Right cardiac atrium (tissue), 5 donors: ENCODE measurements around the gene IQSEC1. TPM values are rescaled to one million over a fixed set of nuclear protein-coding genes. Genes with fewer than 3 reads are reported as not detected.

Experiments
- ATAC-seq, 2 donors: fragments of 200-7000 bp; cut with Tn5 transposase; one replicate each; pipeline versions ENCODE4 v1.8.0 to v1.9.1; 2020; ENCODE audit warnings: moderate library complexity in 2 of 2, mild to moderate bottlenecking in 1 of 2
- DNase-seq, 3 donors: peaks; one replicate each; pipeline ENCODE4 v3.0.0-alpha.2; 2020
- H3K27ac ChIP-seq: one replicate; pipeline ENCODE4 v1.5.1; 2013; ENCODE audit warnings: mild to moderate bottlenecking, low read length, control low read depth, moderate library complexity
- H3K27me3 ChIP-seq: one replicate; pipeline ENCODE4 v1.6.1; 2013; ENCODE audit not compliant: control insufficient read depth, insufficient read depth
- H3K4me1 ChIP-seq: one replicate; pipeline ENCODE4 v1.6.1; 2013; ENCODE audit warnings: low read length; ENCODE audit not compliant: control insufficient read depth, insufficient read depth
- H3K4me3 ChIP-seq: one replicate; pipeline ENCODE4 v1.5.1; 2013; ENCODE audit warnings: low read length, control low read depth
- H3K9me3 ChIP-seq: one replicate; pipeline ENCODE4 v1.6.1; 2013; ENCODE audit warnings: low read length; ENCODE audit not compliant: control insufficient read depth
- WGBS: extraction: QIAGEN DNeasy Blood & Tissue Kit; methylation state at CpG from one replicate; pipeline ENCODE4 v1.1.7; 2013; 5-methylcytosine and 5-hydroxymethylcytosine counted together
- intact Hi-C, 4 donors: fragments of 100-400 bp; cut with DNase I; formaldehyde crosslinking; loops; one replicate each; pipeline versions ENCODE4 v1.11.0 to v1.14.0; 2022 to 2023
- polyA plus RNA-seq: library from polyadenylated mRNA; stranded (reverse); fragments of 200-250 nt; gene quantifications from one replicate; pipeline ENCODE4 v1.2.3, GENCODE V29; 2013
- total RNA-seq, 4 donors: library from RNA; stranded (reverse); fragmentation: NEBNext Ultra II Directional; extraction: Animal tissue kit (Norgen Biotek cat#: 25700); gene quantifications; one replicate each; pipeline ENCODE4 v1.2.1, GENCODE V29; 2021
- donor health status: healthy with polysubstance abuse.
- donor health status: DM: no; HTN: yes; CAD: no.
- donor health status: DM: no; HTN: no; CAD: no.
- donor health status: DM: no; HTN: yes; CAD: no; lungs with severe emphysema.
- donor health status: DM: yes; HTN: yes; CAD: no.

IQSEC1 gene
- total and polyA plus RNA-seq, 5 donors, result 31.1 to 72.6 (median 61.9) TPM

- Histone ChIP-seq H3K27me3 (no peaks in the 10 kb centered on the region), H3K4me1 (peaks cover 15% of the 10 kb centered on the region), H3K27ac (peak overlapping the region; percentile 13), H3K4me3 (no peak overlapping the region), H3K9me3 (no peaks in the 10 kb centered on the region)
- ATAC-seq (peak; percentile 0 to 3), DNase-seq (peak in 2 of 3 donors; percentile 65 to 72)
- 28% methylated on average over 8 of the region's 8 CpGs for WGBS
- intact Hi-C loops, result no loop called here
Observed at GRCh38 chr3:13018043-13018451, 55.2 kb downstream of the IQSEC1 start.

- H3K27ac ChIP-seq, result no peak overlapping the region
- no peaks in the 10 kb centered on the region for H3K27me3 ChIP-seq
- peaks cover 15% of the 10 kb centered on the region for H3K4me1 ChIP-seq
- 87% methylated on average over 16 of the region's 16 CpGs for WGBS
- H3K4me3 ChIP-seq, result no peak overlapping the region
- DNase-seq, result peak in 1 of 3 donors; percentile 23
- no peaks in the 10 kb centered on the region for H3K9me3 ChIP-seq
- no peak for ATAC-seq
- intact Hi-C loops, result no loop called here
Observed at GRCh38 chr3:13017361-13018042, 55.7 kb downstream of the IQSEC1 start.

- Histone ChIP-seq H3K4me3 (no peak overlapping the region), H3K4me1 (peaks cover 11% of the 10 kb centered on the region), H3K9me3 (no peaks in the 10 kb centered on the region), H3K27ac (no peak overlapping the region), H3K27me3 (no peaks in the 10 kb centered on the region)
- ATAC-seq, result no peak
- intact Hi-C loops, result no loop called here
- 79% methylated on average over 9 of the region's 9 CpGs for WGBS
- DNase-seq, result peak in 1 of 3 donors; percentile 1
Observed at GRCh38 chr3:13016721-13017255, 56.4 kb downstream of the IQSEC1 start.

GRCh38 chr3:13016083-13016720 is 57.0 kb downstream of the IQSEC1 start:
- Histone ChIP-seq H3K4me1 (peaks cover 10% of the 10 kb centered on the region), H3K4me3 (no peak overlapping the region), H3K27me3 (no peaks in the 10 kb centered on the region), H3K9me3 (no peaks in the 10 kb centered on the region), H3K27ac (peak overlapping the region; percentile 34)
- 38% methylated on average over 17 of the region's 17 CpGs for WGBS
- peak; percentile 58 to 59 for ATAC-seq
- DNase-seq, result peak in 2 of 3 donors; percentile 85 to 86
- intact Hi-C loops, result no loop called here

GRCh38 chr3:13015286-13016082 is 57.7 kb downstream of the IQSEC1 start:
- H3K27ac ChIP-seq, result peak overlapping the region; percentile 34
- H3K4me3 ChIP-seq, result peak overlapping the region; percentile 0
- peak; percentile 32 to 44 for ATAC-seq
- WGBS, result 67% methylated on average over 18 of the region's 18 CpGs
- H3K4me1 ChIP-seq, result peaks cover 10% of the 10 kb centered on the region
- H3K9me3 ChIP-seq, result no peaks in the 10 kb centered on the region
- no peaks in the 10 kb centered on the region for H3K27me3 ChIP-seq
- DNase-seq, result peak in 2 of 3 donors; percentile 75 to 78
- intact Hi-C loops, result no loop called here

GRCh38 chr3:13014755-13015285 is 58.4 kb downstream of the IQSEC1 start:
- intact Hi-C loops, result no loop called here
- WGBS, result 87% methylated on average over 6 of the region's 6 CpGs
- Histone ChIP-seq H3K27ac (no peak overlapping the region), H3K4me1 (peaks cover 10% of the 10 kb centered on the region), H3K4me3 (peak overlapping the region; percentile 0), H3K9me3 (no peaks in the 10 kb centered on the region), H3K27me3 (no peaks in the 10 kb centered on the region)
- no peak for DNase-seq
- no peak for ATAC-seq

- DNase-seq (peak in 1 of 3 donors; percentile 55), ATAC-seq (no peak)
- peaks cover 8% of the 10 kb centered on the region for H3K4me1 ChIP-seq
- H3K27me3 ChIP-seq, result no peaks in the 10 kb centered on the region
- intact Hi-C loops, result no loop called here
- no peak overlapping the region for H3K27ac ChIP-seq
- H3K9me3 ChIP-seq, result no peaks in the 10 kb centered on the region
- no peak overlapping the region for H3K4me3 ChIP-seq
- 85% methylated on average over 7 of the region's 7 CpGs for WGBS
Observed at GRCh38 chr3:13013994-13014754, 59.1 kb downstream of the IQSEC1 start.

GRCh38 chr3:13013566-13013965 is 59.7 kb downstream of the IQSEC1 start:
- ATAC-seq (no peak), DNase-seq (no peak)
- Histone ChIP-seq H3K4me1 (peaks cover 4% of the 10 kb centered on the region), H3K27ac (no peak overlapping the region), H3K27me3 (no peaks in the 10 kb centered on the region), H3K4me3 (no peak overlapping the region), H3K9me3 (no peaks in the 10 kb centered on the region)
- intact Hi-C loops, result no loop called here
- WGBS, result 98% methylated on average over 3 of the region's 3 CpGs

- ATAC-seq, result no peak
- 91% methylated on average over 7 of the region's 7 CpGs for WGBS
- intact Hi-C loops, result no loop called here
- Histone ChIP-seq H3K27ac (no peak overlapping the region), H3K9me3 (no peaks in the 10 kb centered on the region), H3K4me1 (peaks cover 2% of the 10 kb centered on the region), H3K4me3 (no peak overlapping the region), H3K27me3 (no peaks in the 10 kb centered on the region)
- peak in 1 of 3 donors; percentile 58 for DNase-seq
Observed at GRCh38 chr3:13013151-13013561, 60.1 kb downstream of the IQSEC1 start.

GRCh38 chr3:13012221-13012691 is 61.0 kb downstream of the IQSEC1 start:
- no peaks in the 10 kb centered on the region for H3K27me3 ChIP-seq
- no peak overlapping the region for H3K4me3 ChIP-seq
- H3K27ac ChIP-seq, result no peak overlapping the region
- WGBS, result 67% methylated on average over 5 of the region's 5 CpGs
- ATAC-seq (peak; percentile 32 to 35), DNase-seq (peak; percentile 76 to 89 (median 87))
- no peaks in the 10 kb centered on the region for H3K9me3 ChIP-seq
- intact Hi-C loops, result no loop called here
- H3K4me1 ChIP-seq, result peaks cover 2% of the 10 kb centered on the region
